HEK293 (cell line): ENCODE measurements around the gene TRIM66.

Source experiments
- CTCF ChIA-PET: fragments of 350-600 bp; formaldehyde crosslinking; extraction: SDS; loops from one replicate; lab custom pipeline; 2021; ENCODE audit warnings: antibody characterized with exemption; lab: Yijun Ruan, JAX
- POLR2A ChIA-PET: fragments of 300-600 bp; formaldehyde crosslinking; extraction: SDS; loops from one replicate; lab custom pipeline; 2020; ENCODE audit warnings: antibody characterized with exemption, inconsistent platforms; lab: Yijun Ruan, JAX
- H3K27ac ChIP-seq: fragments of 200-500 bp; sonication (Bioruptor generic); 2 replicates; pipeline ENCODE4 v1.5.1; 2014; ENCODE audit warnings: low read depth, low read length, control low read depth, inconsistent platforms; ENCODE audit errors: extremely low read depth
- H3K36me3 ChIP-seq, 2 experiments: fragments of 200-500 bp in 1 of 2; sonication (Bioruptor generic) in 1 of 2; 1 replicate in 1 of 2; 2 replicates in 1 of 2; pipeline ENCODE4 v1.5.1; 2014 to 2017; ENCODE audit warnings: inconsistent platforms in 2 of 2, low read length in 2 of 2; ENCODE audit not compliant: control insufficient read depth in 2 of 2, insufficient read depth in 1 of 2
- H3K4me1 ChIP-seq: fragments of 200-500 bp; sonication (Bioruptor generic); 2 replicates; pipeline ENCODE4 v1.5.1; 2014; ENCODE audit warnings: mild to moderate bottlenecking, low read length, inconsistent platforms; ENCODE audit not compliant: control insufficient read depth, insufficient read depth
- H3K4me3 ChIP-seq: 2 replicates; pipeline ENCODE4 v1.5.1; 2011; ENCODE audit warnings: low read depth, mild to moderate bottlenecking, control low read depth, low read length, moderate library complexity
- H3K9me3 ChIP-seq: fragments of 200-500 bp; sonication (Bioruptor generic); 2 replicates; pipeline ENCODE4 v1.5.1; 2014; ENCODE audit warnings: low read depth, low read length, inconsistent platforms; ENCODE audit not compliant: control insufficient read depth, insufficient read depth
- HOXA7 ChIP-seq: sonication (generic); formaldehyde crosslinking; IDR thresholded peaks from 2 replicates; pipeline ENCODE4 v1.8.1; 2022; ENCODE audit warnings: missing genetic modification reagents, borderline replicate concordance
- MZF1 ChIP-seq: fragments of 450-650 bp; formaldehyde crosslinking; IDR thresholded peaks from 2 replicates; pipeline ENCODE4 v1.5.1; 2017; ENCODE audit warnings: missing biosample characterization, missing genetic modification characterization, borderline replicate concordance
- SCRT1 ChIP-seq: fragments of 450-650 bp; formaldehyde crosslinking; IDR thresholded peaks from 2 replicates; pipeline ENCODE4 v1.5.1; 2016; ENCODE audit warnings: missing biosample characterization, missing genetic modification characterization, borderline replicate concordance
- ZFP41 ChIP-seq: fragments of 450-650 bp; formaldehyde crosslinking; IDR thresholded peaks from 2 replicates; pipeline ENCODE4 v1.5.1; 2016; ENCODE audit warnings: missing biosample characterization, missing genetic modification characterization, borderline replicate concordance
- ZNF121 ChIP-seq: fragments of 450-650 bp; formaldehyde crosslinking; IDR thresholded peaks from 2 replicates; pipeline ENCODE4 v1.5.1; 2016; ENCODE audit warnings: missing biosample characterization, missing genetic modification characterization
- ZNF221 ChIP-seq: fragments of 450-650 bp; formaldehyde crosslinking; IDR thresholded peaks from 2 replicates; pipeline ENCODE4 v1.5.1; 2017; ENCODE audit warnings: missing biosample characterization, missing genetic modification characterization, borderline replicate concordance
- ZNF24 ChIP-seq: fragments of 450-650 bp; formaldehyde crosslinking; IDR thresholded peaks from 2 replicates; pipeline ENCODE4 v1.5.1; 2016; ENCODE audit warnings: missing biosample characterization, missing genetic modification characterization
- ZNF324 ChIP-seq: fragments of 450-650 bp; formaldehyde crosslinking; IDR thresholded peaks from 2 replicates; pipeline ENCODE4 v1.5.1; 2016; ENCODE audit warnings: missing biosample characterization, missing genetic modification characterization
- ZNF341 ChIP-seq: fragments of 450-650 bp; formaldehyde crosslinking; IDR thresholded peaks from 2 replicates; pipeline ENCODE4; 2016; ENCODE audit warnings: low read depth, missing biosample characterization, missing genetic modification characterization
- ZNF555 ChIP-seq: fragments of 450-650 bp; formaldehyde crosslinking; conservative IDR thresholded peaks from 2 replicates; pipeline ENCODE4 v1.5.1; 2017; ENCODE audit warnings: missing biosample characterization, mild to moderate bottlenecking, missing genetic modification characterization, inconsistent platforms
- TF ChIP-seq, protein P1 (sequence below): fragments of 450-650 bp; formaldehyde crosslinking; conservative IDR thresholded peaks from 2 replicates; pipeline ENCODE4 v1.5.1; 2016; ENCODE audit warnings: low read depth, missing biosample characterization, missing genetic modification characterization
- TF ChIP-seq, protein P2 (sequence below): fragments of 450-650 bp; formaldehyde crosslinking; IDR thresholded peaks from 2 replicates; pipeline ENCODE4 v1.5.1; 2017; ENCODE audit warnings: missing biosample characterization, mild to moderate bottlenecking, missing genetic modification characterization, moderate library complexity
- TF ChIP-seq, protein P3 (sequence below): fragments of 450-650 bp; IDR thresholded peaks from 2 replicates; pipeline ENCODE4 v1.5.1; 2018; ENCODE audit warnings: missing biosample characterization, missing genetic modification characterization
- TF ChIP-seq, protein P4 (sequence below): fragments of 450-650 bp; formaldehyde crosslinking; IDR thresholded peaks from 2 replicates; pipeline ENCODE4 v1.5.1; 2016; ENCODE audit warnings: missing biosample characterization, missing genetic modification characterization

Gene TRIM66

DNA sequence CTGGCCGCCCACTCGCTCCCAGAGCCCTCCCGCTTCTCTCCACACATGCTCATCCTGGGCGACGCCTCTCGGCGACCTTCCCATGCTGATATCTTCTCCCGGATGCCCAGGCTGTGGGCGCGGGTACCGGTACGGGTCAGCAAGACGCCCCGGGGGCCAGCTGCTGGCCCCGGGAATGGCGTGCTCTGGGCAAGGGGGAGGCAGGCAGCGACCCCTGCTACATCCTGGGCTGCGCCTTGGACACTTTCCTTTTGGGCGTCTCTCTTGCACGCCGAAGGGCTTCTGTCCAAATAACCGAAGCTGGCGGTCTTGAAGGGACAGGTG lies 48.2 kb upstream of the TRIM66 start (continued):
- TF ChIP-seq, protein P1, sequence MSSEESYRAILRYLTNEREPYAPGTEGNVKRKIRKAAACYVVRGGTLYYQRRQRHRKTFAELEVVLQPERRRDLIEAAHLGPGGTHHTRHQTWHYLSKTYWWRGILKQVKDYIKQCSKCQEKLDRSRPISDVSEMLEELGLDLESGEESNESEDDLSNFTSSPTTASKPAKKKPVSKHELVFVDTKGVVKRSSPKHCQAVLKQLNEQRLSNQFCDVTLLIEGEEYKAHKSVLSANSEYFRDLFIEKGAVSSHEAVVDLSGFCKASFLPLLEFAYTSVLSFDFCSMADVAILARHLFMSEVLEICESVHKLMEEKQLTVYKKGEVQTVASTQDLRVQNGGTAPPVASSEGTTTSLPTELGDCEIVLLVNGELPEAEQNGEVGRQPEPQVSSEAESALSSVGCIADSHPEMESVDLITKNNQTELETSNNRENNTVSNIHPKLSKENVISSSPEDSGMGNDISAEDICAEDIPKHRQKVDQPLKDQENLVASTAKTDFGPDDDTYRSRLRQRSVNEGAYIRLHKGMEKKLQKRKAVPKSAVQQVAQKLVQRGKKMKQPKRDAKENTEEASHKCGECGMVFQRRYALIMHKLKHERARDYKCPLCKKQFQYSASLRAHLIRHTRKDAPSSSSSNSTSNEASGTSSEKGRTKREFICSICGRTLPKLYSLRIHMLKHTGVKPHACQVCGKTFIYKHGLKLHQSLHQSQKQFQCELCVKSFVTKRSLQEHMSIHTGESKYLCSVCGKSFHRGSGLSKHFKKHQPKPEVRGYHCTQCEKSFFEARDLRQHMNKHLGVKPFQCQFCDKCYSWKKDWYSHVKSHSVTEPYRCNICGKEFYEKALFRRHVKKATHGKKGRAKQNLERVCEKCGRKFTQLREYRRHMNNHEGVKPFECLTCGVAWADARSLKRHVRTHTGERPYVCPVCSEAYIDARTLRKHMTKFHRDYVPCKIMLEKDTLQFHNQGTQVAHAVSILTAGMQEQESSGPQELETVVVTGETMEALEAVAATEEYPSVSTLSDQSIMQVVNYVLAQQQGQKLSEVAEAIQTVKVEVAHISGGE (tag by site-specific recombination): no peak
- TF ChIP-seq, all 188 proteins: peak for 0

DNA sequence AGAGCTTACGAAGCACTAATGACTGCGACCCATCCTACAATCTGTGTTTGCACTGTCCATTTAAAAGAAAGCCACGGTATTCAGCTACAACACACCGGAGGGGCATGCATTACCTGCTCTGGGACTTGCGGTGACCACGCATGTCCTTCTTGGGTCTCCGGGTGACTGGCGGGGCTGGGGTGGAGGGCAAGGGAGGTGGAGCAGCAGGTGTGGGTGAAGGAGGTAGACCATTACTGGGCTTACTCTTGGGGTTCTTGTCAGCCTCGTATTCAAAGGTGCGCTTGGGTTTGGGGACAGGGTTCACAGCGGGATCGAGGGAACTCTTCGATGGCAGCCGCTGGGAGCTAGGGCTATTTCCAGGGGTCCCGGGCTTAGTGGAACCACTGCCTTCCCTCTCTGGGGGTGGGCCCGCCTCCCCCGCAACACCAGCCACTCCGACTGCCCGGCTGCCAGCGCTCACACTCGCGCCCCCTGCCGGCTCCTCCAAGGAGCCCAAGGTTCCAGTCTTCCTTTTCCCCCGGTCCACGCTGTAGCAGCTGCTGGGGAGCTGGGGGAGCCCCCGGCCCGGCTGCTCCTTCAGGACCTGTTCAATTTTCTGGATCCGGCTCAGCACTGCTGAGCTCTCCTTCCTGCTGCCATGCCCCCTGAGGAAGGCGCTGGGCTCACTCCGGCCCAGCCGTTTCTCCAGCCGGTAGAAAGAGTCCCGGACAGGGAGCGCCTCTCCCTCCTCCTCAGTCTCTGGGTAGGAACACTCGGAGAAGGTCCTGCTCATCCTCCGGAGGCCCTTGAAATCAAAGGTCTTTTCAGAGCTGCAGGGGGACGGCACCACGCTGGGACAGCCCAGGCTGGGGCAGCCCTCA lies 47.6 kb upstream of the TRIM66 start:
- CTCF ChIA-PET: no interaction called here
- peaks cover 0 to 5% of the 10 kb centered on the region in 2 experiments; a peak in 1 of 3 replicates for H3K36me3 ChIP-seq
- POLR2A ChIA-PET: no interaction called here
- H3K4me3 ChIP-seq: no peak overlapping the region
- no peak overlapping the region for H3K27ac ChIP-seq
- peaks cover 13% of the 10 kb centered on the region for H3K4me1 ChIP-seq
- TF ChIP-seq ZNF341 (tag by site-specific recombination) (0 out of 2 replicates have a peak, but pooled peaks have one; percentile 11), MZF1 (tag by site-specific recombination) (no peak)
- H3K9me3 ChIP-seq: no peaks in the 10 kb centered on the region

DNA sequence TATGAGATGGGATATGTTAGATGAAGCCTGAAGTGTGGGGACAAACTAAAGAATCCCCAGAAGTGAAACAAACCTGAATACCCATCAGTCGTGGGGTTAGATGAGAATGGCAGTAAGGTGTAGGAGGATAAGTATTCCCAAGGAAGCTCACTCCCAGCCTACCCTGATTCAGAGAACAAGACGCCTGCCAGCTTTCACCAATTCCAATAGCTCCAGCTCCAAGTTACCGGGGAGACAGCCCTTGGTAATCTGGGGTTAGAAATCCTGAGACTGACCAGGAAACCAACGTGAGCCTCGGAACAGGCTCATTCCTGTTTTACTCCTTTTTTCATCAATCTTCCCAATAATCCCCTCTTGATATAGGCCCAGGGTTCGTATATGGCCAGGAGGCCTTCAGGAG lies 46.6 kb upstream of the TRIM66 start:
- peaks cover 13% of the 10 kb centered on the region for H3K4me1 ChIP-seq
- ChIA-PET POLR2A (no interaction called here), CTCF (interaction anchor here (0.7 kb wide), 1 partner anchor 230 kb away, joined by 3 read pairs; no protein-coding TSS in a partner anchor)
- H3K4me3 ChIP-seq: no peak overlapping the region
- H3K27ac ChIP-seq: no peak overlapping the region
- TF ChIP-seq HOXA7 (CRISPR knock-in tag) (no peak), ZNF555 (no peak), ZFP41 (tag by site-specific recombination) (no peak), SCRT1 (tag by site-specific recombination) (no peak), ZNF221 (tag by site-specific recombination) (no peak), ZNF121 (tag by site-specific recombination) (no peak), ZNF324 (no peak), ZNF24 (tag by site-specific recombination) (no peak)
- TF ChIP-seq, protein P2, sequence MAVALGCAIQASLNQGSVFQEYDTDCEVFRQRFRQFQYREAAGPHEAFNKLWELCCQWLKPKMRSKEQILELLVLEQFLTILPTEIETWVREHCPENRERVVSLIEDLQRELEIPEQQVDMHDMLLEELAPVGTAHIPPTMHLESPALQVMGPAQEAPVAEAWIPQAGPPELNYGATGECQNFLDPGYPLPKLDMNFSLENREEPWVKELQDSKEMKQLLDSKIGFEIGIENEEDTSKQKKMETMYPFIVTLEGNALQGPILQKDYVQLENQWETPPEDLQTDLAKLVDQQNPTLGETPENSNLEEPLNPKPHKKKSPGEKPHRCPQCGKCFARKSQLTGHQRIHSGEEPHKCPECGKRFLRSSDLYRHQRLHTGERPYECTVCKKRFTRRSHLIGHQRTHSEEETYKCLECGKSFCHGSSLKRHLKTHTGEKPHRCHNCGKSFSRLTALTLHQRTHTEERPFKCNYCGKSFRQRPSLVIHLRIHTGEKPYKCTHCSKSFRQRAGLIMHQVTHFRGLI (tag by site-specific recombination): no peak
- TF ChIP-seq, protein P3, sequence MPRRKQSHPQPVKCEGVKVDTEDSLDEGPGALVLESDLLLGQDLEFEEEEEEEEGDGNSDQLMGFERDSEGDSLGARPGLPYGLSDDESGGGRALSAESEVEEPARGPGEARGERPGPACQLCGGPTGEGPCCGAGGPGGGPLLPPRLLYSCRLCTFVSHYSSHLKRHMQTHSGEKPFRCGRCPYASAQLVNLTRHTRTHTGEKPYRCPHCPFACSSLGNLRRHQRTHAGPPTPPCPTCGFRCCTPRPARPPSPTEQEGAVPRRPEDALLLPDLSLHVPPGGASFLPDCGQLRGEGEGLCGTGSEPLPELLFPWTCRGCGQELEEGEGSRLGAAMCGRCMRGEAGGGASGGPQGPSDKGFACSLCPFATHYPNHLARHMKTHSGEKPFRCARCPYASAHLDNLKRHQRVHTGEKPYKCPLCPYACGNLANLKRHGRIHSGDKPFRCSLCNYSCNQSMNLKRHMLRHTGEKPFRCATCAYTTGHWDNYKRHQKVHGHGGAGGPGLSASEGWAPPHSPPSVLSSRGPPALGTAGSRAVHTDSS (tag by site-specific recombination): no peak
- TF ChIP-seq, protein P4, sequence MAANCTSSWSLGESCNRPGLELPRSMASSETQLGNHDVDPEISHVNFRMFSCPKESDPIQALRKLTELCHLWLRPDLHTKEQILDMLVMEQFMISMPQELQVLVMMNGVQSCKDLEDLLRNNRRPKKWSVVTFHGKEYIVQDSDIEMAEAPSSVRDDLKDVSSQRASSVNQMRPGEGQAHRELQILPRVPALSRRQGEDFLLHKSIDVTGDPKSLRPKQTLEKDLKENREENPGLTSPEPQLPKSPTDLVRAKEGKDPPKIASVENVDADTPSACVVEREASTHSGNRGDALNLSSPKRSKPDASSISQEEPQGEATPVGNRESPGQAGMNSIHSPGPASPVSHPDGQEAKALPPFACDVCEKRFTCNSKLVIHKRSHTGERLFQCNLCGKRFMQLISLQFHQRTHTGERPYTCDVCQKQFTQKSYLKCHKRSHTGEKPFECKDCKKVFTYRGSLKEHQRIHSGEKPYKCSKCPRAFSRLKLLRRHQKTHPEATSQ (tag by site-specific recombination): no peak
- peaks cover 0 to 5% of the 10 kb centered on the region in 2 experiments; a peak in 1 of 3 replicates for H3K36me3 ChIP-seq
- no peaks in the 10 kb centered on the region for H3K9me3 ChIP-seq
